K562 (cell line): ENCODE measurements around the gene DCXR. TPM values are rescaled to one million over a fixed set of nuclear protein-coding genes. Genes with fewer than 3 reads are reported as not detected.
A peak's percentile ranks its signal among the peaks of the same experiment; 100 is the strongest.

Experiments
- CHD2 ChIP-seq: IDR thresholded peaks from 2 replicates; pipeline ENCODE4 v1.6.1; 2011; ENCODE audit warnings: low read depth, low read length
- CREB1 ChIP-seq, 2 experiments: sonication (generic) in 1 of 2; formaldehyde crosslinking in 1 of 2; IDR thresholded peaks; 2 replicates each; pipeline versions ENCODE4 v1.6.1 to v1.8.0; 2012 to 2022; ENCODE audit warnings: inconsistent platforms in 1 of 2, mild to moderate bottlenecking in 1 of 2, missing genetic modification reagents in 1 of 2, moderate library complexity in 1 of 2
- CTBP1 ChIP-seq: fragments of 450-650 bp; IDR thresholded peaks from 2 replicates; pipeline ENCODE4 v1.6.1; 2016; ENCODE audit warnings: borderline replicate concordance
- EHMT2 ChIP-seq: fragments of 450-650 bp; IDR thresholded peaks from 2 replicates; pipeline ENCODE4 v1.6.1; 2018; ENCODE audit warnings: antibody characterized with exemption
- ELF1 ChIP-seq: fragments of 200-800 bp; sonication (Bioruptor generic); IDR thresholded peaks from 2 replicates; pipeline ENCODE4 v1.6.1; 2016; ENCODE audit warnings: missing genetic modification characterization, missing compliant biosample characterization
- GMEB1 ChIP-seq: fragments of 250-450 bp; sonication (Bioruptor Pico); IDR thresholded peaks from 2 replicates; pipeline ENCODE4 v1.4.0; 2020; ENCODE audit warnings: mild to moderate bottlenecking
- HNRNPK ChIP-seq: fragments of 200-400 bp; formaldehyde crosslinking; IDR thresholded peaks from one replicate; pipeline ENCODE4 v1.6.1; 2018; ENCODE audit warnings: mild to moderate bottlenecking, low read depth, low read length; ENCODE audit not compliant: poor library complexity, severe bottlenecking
- MAZ ChIP-seq, 2 experiments: fragments of 450-650 bp in 1 of 2; sonication (generic) in 1 of 2; formaldehyde crosslinking; IDR thresholded peaks in 1 of 2; conservative IDR thresholded peaks in 1 of 2; 2 replicates each; pipeline versions ENCODE4 v1.4.0 to v1.5.0; 2020; ENCODE audit warnings: mild to moderate bottlenecking in 1 of 2, missing genetic modification reagents in 1 of 2
- NEUROD1 ChIP-seq: fragments of 150-350 bp; IDR thresholded peaks from 2 replicates; pipeline ENCODE4 v1.6.1; 2014; ENCODE audit warnings: borderline replicate concordance, low read length, low read depth; ENCODE audit not compliant: partially characterized antibody
- PCBP1 ChIP-seq: fragments of 200-400 bp; formaldehyde crosslinking; IDR thresholded peaks from 2 replicates; pipeline ENCODE4 v1.6.1; 2018; ENCODE audit warnings: mild to moderate bottlenecking, low read depth, low read length; ENCODE audit not compliant: poor library complexity, severe bottlenecking
- RB1 ChIP-seq: fragments of 450-650 bp; IDR thresholded peaks from 2 replicates; pipeline ENCODE4 v1.6.1; 2017; ENCODE audit warnings: low read depth, mild to moderate bottlenecking
- SIX5 ChIP-seq, 2 experiments: IDR thresholded peaks; 2 replicates each; pipeline ENCODE4 v1.6.1; 2011; ENCODE audit warnings: low read length in 2 of 2, borderline replicate concordance in 1 of 2, low read depth in 1 of 2, mild to moderate bottlenecking in 1 of 2, moderate library complexity in 1 of 2; ENCODE audit not compliant: insufficient read depth in 1 of 2
- SP1 ChIP-seq: sonication (generic); formaldehyde crosslinking; IDR thresholded peaks from 2 replicates; pipeline ENCODE4 v1.8.1; 2022; ENCODE audit warnings: mild to moderate bottlenecking, missing genetic modification reagents
- STAT5B ChIP-seq: fragments of 250-450 bp; sonication (Bioruptor Pico); IDR thresholded peaks from 2 replicates; pipeline ENCODE4 v1.8.0; 2021; ENCODE audit warnings: mild to moderate bottlenecking, inconsistent platforms
- ZNF444 ChIP-seq: fragments of 250-450 bp; sonication (Bioruptor Pico); IDR thresholded peaks from 2 replicates; pipeline ENCODE4 v1.4.0; 2020; ENCODE audit warnings: mild to moderate bottlenecking, moderate library complexity
- ZNF586 ChIP-seq: fragments of 450-650 bp; formaldehyde crosslinking; conservative IDR thresholded peaks from 2 replicates; pipeline ENCODE4 v1.4.0; 2020; ENCODE audit warnings: mild to moderate bottlenecking, moderate library complexity
- polyA plus RNA-seq, 8 experiments: library from polyadenylated mRNA; depleted of rRNA in 4 of 8; stranded (reverse) in 5 of 8; unstranded in 3 of 8; fragments of >200 nt; fragmentation: Nextera tagmentation in 2 of 8; fragmentation: Illumina TruSeq in 1 of 8; extraction: Ambion mirVana in 2 of 8; extraction: Trizol in 1 of 8; gene quantifications; 2 replicates each; pipeline versions ENCODE4 v1.2.1 to v1.2.3, GENCODE V29; 2011 to 2014; ENCODE audit warnings: inconsistent platforms in 1 of 8, missing spikeins in 1 of 8
- total RNA-seq, 7 experiments: library from RNA; depleted of rRNA in 6 of 7; stranded (reverse); fragments of >200 nt in 6 of 7; fragmentation: Illumina TruSeq in 2 of 7; extraction: Trizol in 2 of 7; gene quantifications; 2 replicates each; pipeline versions ENCODE4 v1.2.1 to v1.2.3, GENCODE V29; 2011 to 2021; ENCODE audit warnings: low replicate concordance in 1 of 7
- TF ChIP-seq, protein P1 (sequence below), 3 experiments: fragments of 200-800 bp in 1 of 3; sonication (Bioruptor generic) in 1 of 3; sonication (generic) in 1 of 3; formaldehyde crosslinking in 1 of 3; IDR thresholded peaks; 2 replicates each; pipeline versions ENCODE4 v1.6.1 to v1.8.0; 2016 to 2022; ENCODE audit warnings: mild to moderate bottlenecking in 2 of 3, missing compliant biosample characterization in 2 of 3, missing genetic modification characterization in 2 of 3, missing genetic modification reagents in 1 of 3
- TF ChIP-seq, protein P2 (sequence below): sonication (generic); formaldehyde crosslinking; IDR thresholded peaks from 2 replicates; pipeline ENCODE4 v1.8.1; 2023; ENCODE audit warnings: mild to moderate bottlenecking, missing genetic modification reagents, moderate library complexity
- TF ChIP-seq, protein P3 (sequence below): fragments of 150-350 bp; IDR thresholded peaks from 2 replicates; pipeline ENCODE4 v1.6.1; 2014; ENCODE audit warnings: low read depth, mild to moderate bottlenecking, low read length, borderline replicate concordance

The DCXR gene
- total and polyA plus RNA-seq, 9 of the 15 experiments (the other 6 are each of a cell fraction or from before 2014, with no cell fraction given), result 21.3 to 274 (median 156) TPM

DNA sequence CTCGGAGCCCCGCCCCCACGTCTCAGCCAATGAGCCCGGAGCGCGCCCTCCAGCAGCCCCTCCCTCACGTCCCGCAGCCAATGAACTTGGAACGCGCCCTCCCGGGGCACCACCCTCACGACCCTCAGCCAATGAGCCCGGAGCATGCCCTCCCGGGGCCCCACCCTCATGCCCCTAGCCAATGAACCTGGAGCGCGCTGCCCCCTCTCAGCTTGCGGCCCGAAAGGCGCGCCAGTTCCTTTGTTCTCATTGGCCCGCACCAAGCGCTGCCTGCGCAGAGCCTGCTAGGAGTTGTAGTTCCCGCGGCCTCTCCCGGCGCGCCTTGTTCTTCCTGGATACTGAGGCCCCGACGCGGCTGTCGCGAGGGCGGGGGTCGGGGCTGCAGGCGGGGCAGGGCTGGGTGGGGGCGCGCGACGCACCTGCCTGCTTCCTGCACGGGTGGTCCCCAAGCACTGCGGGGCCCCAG is 14.5 kb downstream of the DCXR start, which contains the start of gene LRRC45 (continued):
- TF ChIP-seq, protein P1, sequence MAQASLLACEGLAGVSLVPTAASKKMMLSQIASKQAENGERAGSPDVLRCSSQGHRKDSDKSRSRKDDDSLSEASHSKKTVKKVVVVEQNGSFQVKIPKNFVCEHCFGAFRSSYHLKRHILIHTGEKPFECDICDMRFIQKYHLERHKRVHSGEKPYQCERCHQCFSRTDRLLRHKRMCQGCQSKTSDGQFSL (CRISPR knock-in tag; IDR thresholded peaks at IDR 0.05), result no peak
- TF ChIP-seq, protein P1 (tag; IDR thresholded peaks at IDR 0.05), result no peak
- TF ChIP-seq CTBP1, result peak; percentile 100
- TF ChIP-seq SP1, result peak; percentile 98
- TF ChIP-seq PCBP1, result peak; percentile 20
- no peak for TF ChIP-seq STAT5B (CRISPR knock-in tag)
- TF ChIP-seq ZNF444 (CRISPR knock-in tag), result no peak
- TF ChIP-seq, protein P2, sequence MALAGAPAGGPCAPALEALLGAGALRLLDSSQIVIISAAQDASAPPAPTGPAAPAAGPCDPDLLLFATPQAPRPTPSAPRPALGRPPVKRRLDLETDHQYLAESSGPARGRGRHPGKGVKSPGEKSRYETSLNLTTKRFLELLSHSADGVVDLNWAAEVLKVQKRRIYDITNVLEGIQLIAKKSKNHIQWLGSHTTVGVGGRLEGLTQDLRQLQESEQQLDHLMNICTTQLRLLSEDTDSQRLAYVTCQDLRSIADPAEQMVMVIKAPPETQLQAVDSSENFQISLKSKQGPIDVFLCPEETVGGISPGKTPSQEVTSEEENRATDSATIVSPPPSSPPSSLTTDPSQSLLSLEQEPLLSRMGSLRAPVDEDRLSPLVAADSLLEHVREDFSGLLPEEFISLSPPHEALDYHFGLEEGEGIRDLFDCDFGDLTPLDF, result peak; percentile 78; the same call in 1 of the 2 replicates
- peak; percentile 87 for TF ChIP-seq ELF1 (tag)
- peak; percentile 56 for TF ChIP-seq GMEB1
- TF ChIP-seq CREB1 (IDR thresholded peaks at IDR 0.05), result no peak
- peak; percentile 49; the same call in 1 of the 2 replicates for TF ChIP-seq CREB1 (CRISPR knock-in tag; IDR thresholded peaks at IDR 0.05)
- TF ChIP-seq RB1, result peak; percentile 25; the same call in 1 of the 2 replicates
- TF ChIP-seq, protein P3, sequence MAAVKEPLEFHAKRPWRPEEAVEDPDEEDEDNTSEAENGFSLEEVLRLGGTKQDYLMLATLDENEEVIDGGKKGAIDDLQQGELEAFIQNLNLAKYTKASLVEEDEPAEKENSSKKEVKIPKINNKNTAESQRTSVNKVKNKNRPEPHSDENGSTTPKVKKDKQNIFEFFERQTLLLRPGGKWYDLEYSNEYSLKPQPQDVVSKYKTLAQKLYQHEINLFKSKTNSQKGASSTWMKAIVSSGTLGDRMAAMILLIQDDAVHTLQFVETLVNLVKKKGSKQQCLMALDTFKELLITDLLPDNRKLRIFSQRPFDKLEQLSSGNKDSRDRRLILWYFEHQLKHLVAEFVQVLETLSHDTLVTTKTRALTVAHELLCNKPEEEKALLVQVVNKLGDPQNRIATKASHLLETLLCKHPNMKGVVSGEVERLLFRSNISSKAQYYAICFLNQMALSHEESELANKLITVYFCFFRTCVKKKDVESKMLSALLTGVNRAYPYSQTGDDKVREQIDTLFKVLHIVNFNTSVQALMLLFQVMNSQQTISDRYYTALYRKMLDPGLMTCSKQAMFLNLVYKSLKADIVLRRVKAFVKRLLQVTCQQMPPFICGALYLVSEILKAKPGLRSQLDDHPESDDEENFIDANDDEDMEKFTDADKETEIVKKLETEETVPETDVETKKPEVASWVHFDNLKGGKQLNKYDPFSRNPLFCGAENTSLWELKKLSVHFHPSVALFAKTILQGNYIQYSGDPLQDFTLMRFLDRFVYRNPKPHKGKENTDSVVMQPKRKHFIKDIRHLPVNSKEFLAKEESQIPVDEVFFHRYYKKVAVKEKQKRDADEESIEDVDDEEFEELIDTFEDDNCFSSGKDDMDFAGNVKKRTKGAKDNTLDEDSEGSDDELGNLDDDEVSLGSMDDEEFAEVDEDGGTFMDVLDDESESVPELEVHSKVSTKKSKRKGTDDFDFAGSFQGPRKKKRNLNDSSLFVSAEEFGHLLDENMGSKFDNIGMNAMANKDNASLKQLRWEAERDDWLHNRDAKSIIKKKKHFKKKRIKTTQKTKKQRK, result peak; percentile 68; the same call in 1 of the 2 replicates
- TF ChIP-seq NEUROD1, result peak; percentile 96
- no peak for TF ChIP-seq ZNF586 (CRISPR knock-in tag)
- TF ChIP-seq EHMT2, result no peak
- peak; percentile 65 to 80 for TF ChIP-seq SIX5 (IDR thresholded peaks at IDR 0.05; ENCODE audit: borderline replicate concordance in 1 of 2, insufficient read depth in 1 of 2, low read depth in 1 of 2, low read length in 2 of 2)
- TF ChIP-seq HNRNPK, result no peak
- TF ChIP-seq MAZ (CRISPR knock-in tag; conservative IDR thresholded peaks at IDR 0.05 in 1 of 2, IDR thresholded peaks at IDR 0.05 in 1 of 2), result peak in 1 of 2 experiments; percentile 4; a peak in 1 of 4 replicates
- TF ChIP-seq CHD2, result peak; percentile 83
